ENCODE data around the gene SAYSD1. TPM values are rescaled to one million over a fixed set of nuclear protein-coding genes. Genes with fewer than 3 reads are reported as not detected.

The SAYSD1 gene
- total and polyA plus RNA-seq, 9 of the 15 experiments (the other 6 are each of a cell fraction or from before 2014, with no cell fraction given): 3.5 to 19.1 (median 12.4) TPM

- TF ChIP-seq GTF2B (IDR thresholded peaks at IDR 0.05; ENCODE audit: extremely low read depth, insufficient read length) (no peak), POLR2AphosphoS2 (IDR thresholded peaks at IDR 0.05; ENCODE audit: low read length) (no peak), ZNF77 (CRISPR knock-in tag; IDR thresholded peaks at IDR 0.05) (no peak), U2AF2 (optimal IDR thresholded peaks at IDR 0.05; ENCODE audit: low read depth, low read length) (no peak), PATZ1 (CRISPR knock-in tag; IDR thresholded peaks at IDR 0.05; ENCODE audit: borderline replicate concordance) (no peak), HBP1 (CRISPR knock-in tag; IDR thresholded peaks at IDR 0.05) (no peak), SMAD4 (CRISPR knock-in tag; conservative IDR thresholded peaks at IDR 0.05) (peak; percentile 90; the same call in 1 of the 2 replicates), RBM34 (IDR thresholded peaks at IDR 0.05; ENCODE audit: borderline replicate concordance, insufficient read depth, low read length) (no peak), TRIM28 (IDR thresholded peaks at IDR 0.05) (peak; percentile 63), ZFP91 (CRISPR knock-in tag; IDR thresholded peaks at IDR 0.05) (no peak), USF2 (CRISPR knock-in tag; IDR thresholded peaks at IDR 0.05) (peak; percentile 16; the same call in 1 of the 2 replicates), STAT5A (IDR thresholded peaks at IDR 0.05; ENCODE audit: borderline replicate concordance, low read length) (peak; percentile 19; the same call in 1 of the 2 replicates), NFRKB (IDR thresholded peaks at IDR 0.05; ENCODE audit: low read depth) (peak; percentile 80; the same call in 1 of the 2 replicates), ARID3B (CRISPR knock-in tag; IDR thresholded peaks at IDR 0.05; ENCODE audit: borderline replicate concordance) (no peak), SIRT6 (IDR thresholded peaks at IDR 0.05; ENCODE audit: low read depth, low read length) (no peak)
- TF ChIP-seq, protein P1, sequence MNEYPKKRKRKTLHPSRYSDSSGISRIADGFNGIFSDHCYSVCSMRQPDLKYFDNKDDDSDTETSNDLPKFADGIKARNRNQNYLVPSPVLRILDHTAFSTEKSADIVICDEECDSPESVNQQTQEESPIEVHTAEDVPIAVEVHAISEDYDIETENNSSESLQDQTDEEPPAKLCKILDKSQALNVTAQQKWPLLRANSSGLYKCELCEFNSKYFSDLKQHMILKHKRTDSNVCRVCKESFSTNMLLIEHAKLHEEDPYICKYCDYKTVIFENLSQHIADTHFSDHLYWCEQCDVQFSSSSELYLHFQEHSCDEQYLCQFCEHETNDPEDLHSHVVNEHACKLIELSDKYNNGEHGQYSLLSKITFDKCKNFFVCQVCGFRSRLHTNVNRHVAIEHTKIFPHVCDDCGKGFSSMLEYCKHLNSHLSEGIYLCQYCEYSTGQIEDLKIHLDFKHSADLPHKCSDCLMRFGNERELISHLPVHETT (CRISPR knock-in tag; conservative IDR thresholded peaks at IDR 0.05 in 1 of 2, IDR thresholded peaks at IDR 0.05 in 1 of 2): peak in 1 of 2 experiments; percentile 89; a peak in 2 of 4 replicates
Measured at GRCh38 chr6:39114704-39115599, at the start of gene SAYSD1 (continued).
